Tibial artery (tissue), 4 donors: ENCODE results near the gene TMPO.
"Not testable (repeated sequence)": the region's sequence is repeated elsewhere in the genome, so short reads cannot be mapped to it uniquely, and the experiment has no call there.

Source experiments
- DNase-seq, 2 donors: peaks; one replicate each; pipeline ENCODE4 v3.0.0-alpha.2; 2019
- H3K27ac ChIP-seq, 2 donors: fragments of 200-600 bp; sonication (generic) in 1 of 2; 1 replicate in 1 of 2; 2 replicates in 1 of 2; pipeline ENCODE4 v1.5.1; 2018 to 2019; ENCODE audit warnings: mild to moderate bottlenecking in 1 of 2
- H3K27me3 ChIP-seq, 2 donors: fragments of 200-600 bp; sonication (generic) in 1 of 2; one replicate each; pipeline versions ENCODE4 v1.5.1 to v1.6.0; 2016 to 2019
- H3K36me3 ChIP-seq, 3 donors: fragments of 200-600 bp; sonication (generic) in 2 of 3; one replicate each; pipeline ENCODE4 v1.5.1; 2016 to 2019; ENCODE audit warnings: mild to moderate bottlenecking in 2 of 3
- H3K4me1 ChIP-seq, 4 donors: fragments of 200-600 bp; sonication (generic) in 2 of 4; 1 replicate in 3 of 4; 2 replicates in 1 of 4; pipeline ENCODE4 v1.5.1; 2016 to 2019
- H3K4me3 ChIP-seq, 2 donors: fragments of 200-600 bp; sonication (generic) in 1 of 2; 1 replicate in 1 of 2; 2 replicates in 1 of 2; pipeline ENCODE4 v1.5.1; 2018 to 2019; ENCODE audit warnings: mild to moderate bottlenecking in 2 of 2
- H3K9me3 ChIP-seq, 3 donors: fragments of 200-600 bp; sonication (generic) in 1 of 3; one replicate each; pipeline ENCODE4 v1.5.1; 2016 to 2019
- intact Hi-C: fragments of 100-400 bp; cut with DNase I; formaldehyde crosslinking; loops from one replicate; pipeline ENCODE4 v1.15.0; 2023; ENCODE audit warnings: low total_unique reads
- TF ChIP-seq, protein P1 (sequence below), 2 experiments: fragments of 200-600 bp in 1 of 2; fragments of 450-650 bp in 1 of 2; IDR thresholded peaks; one replicate each; pipeline ENCODE4 v1.5.1; 2017 to 2019; ENCODE audit warnings: antibody characterized with exemption in 2 of 2, mild to moderate bottlenecking in 1 of 2, moderate library complexity in 1 of 2

The TMPO gene

DNA sequence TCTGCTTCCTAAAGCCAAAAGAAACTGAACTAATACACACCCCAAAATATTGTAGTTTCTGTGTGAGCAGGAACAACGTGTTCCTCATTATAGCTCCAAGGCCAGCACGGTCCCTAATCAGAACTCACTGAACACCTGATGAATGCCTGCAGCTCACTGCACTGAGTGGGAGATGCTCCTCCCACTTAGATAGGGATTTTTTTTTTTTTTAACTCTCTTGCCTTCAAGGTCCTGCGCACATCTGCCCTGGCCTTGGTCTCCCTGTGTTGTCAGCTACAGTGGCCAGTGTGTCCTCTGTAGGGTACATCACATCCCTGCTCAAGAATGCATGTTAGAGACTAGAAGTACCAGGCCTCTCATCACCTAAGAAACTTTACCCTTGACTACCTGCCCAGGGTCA is 44.3 kb upstream of the TMPO start:
- TF ChIP-seq, protein P1, sequence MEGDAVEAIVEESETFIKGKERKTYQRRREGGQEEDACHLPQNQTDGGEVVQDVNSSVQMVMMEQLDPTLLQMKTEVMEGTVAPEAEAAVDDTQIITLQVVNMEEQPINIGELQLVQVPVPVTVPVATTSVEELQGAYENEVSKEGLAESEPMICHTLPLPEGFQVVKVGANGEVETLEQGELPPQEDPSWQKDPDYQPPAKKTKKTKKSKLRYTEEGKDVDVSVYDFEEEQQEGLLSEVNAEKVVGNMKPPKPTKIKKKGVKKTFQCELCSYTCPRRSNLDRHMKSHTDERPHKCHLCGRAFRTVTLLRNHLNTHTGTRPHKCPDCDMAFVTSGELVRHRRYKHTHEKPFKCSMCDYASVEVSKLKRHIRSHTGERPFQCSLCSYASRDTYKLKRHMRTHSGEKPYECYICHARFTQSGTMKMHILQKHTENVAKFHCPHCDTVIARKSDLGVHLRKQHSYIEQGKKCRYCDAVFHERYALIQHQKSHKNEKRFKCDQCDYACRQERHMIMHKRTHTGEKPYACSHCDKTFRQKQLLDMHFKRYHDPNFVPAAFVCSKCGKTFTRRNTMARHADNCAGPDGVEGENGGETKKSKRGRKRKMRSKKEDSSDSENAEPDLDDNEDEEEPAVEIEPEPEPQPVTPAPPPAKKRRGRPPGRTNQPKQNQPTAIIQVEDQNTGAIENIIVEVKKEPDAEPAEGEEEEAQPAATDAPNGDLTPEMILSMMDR (IDR thresholded peaks at IDR 0.05) = no peak
- Histone ChIP-seq H3K36me3 (no peaks in the 10 kb centered on the region), H3K4me3 (no peak overlapping the region), H3K27ac (no peak overlapping the region), H3K4me1 (peaks cover 0 to 11% (median 4%) of the 10 kb centered on the region in 4 donors), H3K27me3 (no peaks in the 10 kb centered on the region), H3K9me3 (no peaks in the 10 kb centered on the region)
- intact Hi-C loops = no loop called here
- DNase-seq = no peak

DNA sequence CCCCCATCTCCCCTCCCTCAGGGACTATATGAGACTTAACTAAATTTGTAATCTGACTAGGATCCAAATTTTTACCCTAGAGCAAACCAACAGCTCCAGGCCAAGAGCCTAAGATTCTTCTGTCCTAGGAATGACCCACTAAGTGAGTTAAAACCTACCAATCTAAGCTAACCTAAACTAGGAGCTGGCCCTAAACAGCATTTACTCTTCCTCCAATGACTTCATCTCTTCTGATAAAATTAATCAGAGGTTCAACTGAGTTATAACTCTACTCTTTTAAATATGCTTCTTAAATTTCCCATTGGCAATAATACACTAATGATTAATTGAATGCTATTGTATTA is 39.9 kb upstream of the TMPO start:
- TF ChIP-seq, protein P1 (IDR thresholded peaks at IDR 0.05) = no peak
- DNase-seq = no peak
- no peaks in the 10 kb centered on the region for H3K9me3 ChIP-seq
- H3K4me3 ChIP-seq = no peak overlapping the region
- no peaks in the 10 kb centered on the region for H3K27me3 ChIP-seq
- H3K27ac ChIP-seq = peak overlapping the region; percentile 45 to 67
- H3K4me1 ChIP-seq = peaks cover 0 to 11% (median 4%) of the 10 kb centered on the region in 4 donors
- intact Hi-C loops = no loop called here
- H3K36me3 ChIP-seq = no peaks in the 10 kb centered on the region

DNA sequence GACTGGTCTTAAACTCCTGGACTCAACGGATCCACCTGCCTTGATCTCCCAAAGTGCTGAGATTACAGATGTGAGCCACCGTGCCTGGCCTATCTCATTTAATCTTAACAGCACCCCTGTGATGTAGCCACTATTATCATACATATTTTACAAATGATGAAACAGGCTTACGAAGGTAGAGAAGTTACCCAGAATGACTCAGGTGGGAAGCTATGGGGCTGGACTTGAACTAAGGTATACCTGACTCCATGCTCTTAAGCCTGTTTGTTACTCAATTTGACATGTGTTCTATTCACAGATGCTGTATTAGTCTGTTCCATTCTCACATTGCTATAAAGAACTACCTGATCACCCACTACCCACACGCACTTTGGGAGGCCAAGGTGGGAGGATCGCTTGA is 36.8 kb upstream of the TMPO start:
- Histone ChIP-seq H3K4me3 (no peak overlapping the region), H3K4me1 (peaks cover 0 to 11% (median 4%) of the 10 kb centered on the region in 4 donors), H3K27me3 (no peaks in the 10 kb centered on the region), H3K36me3 (no peaks in the 10 kb centered on the region), H3K27ac (no peak overlapping the region), H3K9me3 (no peaks in the 10 kb centered on the region)
- TF ChIP-seq, protein P1 (IDR thresholded peaks at IDR 0.05) = no peak
- intact Hi-C loops = no loop called here
- no peak for DNase-seq

DNA sequence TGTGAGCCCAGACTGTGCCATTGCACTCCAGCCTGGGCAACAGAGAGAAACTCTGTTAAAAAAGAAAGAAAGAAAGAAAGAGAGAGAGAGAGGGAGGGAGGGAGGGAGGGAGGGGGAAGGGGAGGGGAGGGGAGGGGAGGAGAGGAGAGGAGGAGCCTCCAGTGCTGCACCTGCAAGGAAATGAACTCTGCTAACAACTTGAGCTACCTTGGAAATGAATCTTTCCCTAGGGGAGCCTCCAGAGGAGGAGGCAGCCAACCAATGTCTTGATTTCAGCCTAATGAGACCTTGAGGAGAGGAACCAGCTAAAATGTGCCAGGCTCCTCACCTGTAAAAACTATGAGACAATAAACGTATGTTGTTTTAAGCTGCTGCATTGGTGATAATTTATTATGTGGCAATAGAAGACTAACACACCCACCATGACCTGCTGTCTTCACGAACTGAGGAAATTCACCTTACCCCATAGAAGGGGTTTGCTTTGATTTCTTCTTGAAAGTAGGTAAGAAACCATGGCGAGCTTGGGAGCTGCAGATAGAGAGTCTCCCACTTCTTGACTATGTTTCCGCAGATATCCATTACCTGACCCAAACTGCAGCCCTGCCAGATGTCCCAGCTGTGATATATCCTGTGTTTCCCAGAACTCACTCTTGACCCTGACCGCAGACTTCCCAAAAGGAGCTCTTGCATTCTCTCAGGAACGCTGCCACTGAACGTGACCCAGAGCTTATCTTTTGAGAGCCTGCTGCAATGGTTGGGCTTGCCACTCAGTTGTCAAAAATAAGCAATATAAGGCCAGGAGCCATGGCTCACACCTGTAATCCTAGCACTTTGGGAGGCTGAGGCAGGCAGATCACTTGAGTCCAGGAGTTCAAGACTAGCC is 31.5 kb upstream of the TMPO start:
- Histone ChIP-seq H3K36me3 (no peaks in the 10 kb centered on the region), H3K4me1 (no peaks in the 10 kb centered on the region), H3K27me3 (no peaks in the 10 kb centered on the region), H3K4me3 (no peak overlapping the region), H3K9me3 (no peaks in the 10 kb centered on the region), H3K27ac (no peak overlapping the region)
- TF ChIP-seq, protein P1 (IDR thresholded peaks at IDR 0.05) = no peak
- intact Hi-C loops = no loop called here
- DNase-seq = no peak

DNA sequence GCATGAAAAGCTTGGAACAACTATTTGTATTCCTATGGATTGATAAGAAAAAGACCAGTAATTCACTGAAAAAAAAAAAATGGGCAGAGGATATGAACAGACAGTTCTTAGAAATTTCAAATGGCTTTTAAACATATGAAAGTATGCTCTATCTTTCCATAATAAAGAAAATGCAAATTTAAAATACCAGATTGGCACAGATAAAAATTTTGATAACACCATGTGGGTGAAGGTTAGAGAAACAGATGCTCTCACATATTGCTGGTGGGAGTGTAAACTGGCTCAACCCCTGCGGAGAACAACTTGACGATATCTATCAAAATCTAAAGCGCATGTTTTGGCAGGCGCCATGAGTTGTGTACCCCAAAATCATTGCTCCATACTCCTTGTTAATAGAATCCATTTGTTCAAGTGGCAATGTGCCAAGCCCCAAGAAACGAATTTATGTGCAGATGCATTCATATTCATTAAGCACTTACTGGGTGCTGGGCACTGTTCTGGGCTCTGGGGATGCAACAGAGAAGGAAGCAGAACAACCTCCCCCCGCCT is 29.5 kb upstream of the TMPO start:
- Histone ChIP-seq H3K9me3 (no peaks in the 10 kb centered on the region), H3K4me1 (peaks cover 0 to 4% (median 0%) of the 10 kb centered on the region in 4 donors), H3K27me3 (no peaks in the 10 kb centered on the region), H3K27ac (no peak overlapping the region), H3K36me3 (no peaks in the 10 kb centered on the region), H3K4me3 (no peak overlapping the region)
- intact Hi-C loops = no loop called here
- TF ChIP-seq, protein P1 (IDR thresholded peaks at IDR 0.05) = no peak
- DNase-seq = no peak

DNA sequence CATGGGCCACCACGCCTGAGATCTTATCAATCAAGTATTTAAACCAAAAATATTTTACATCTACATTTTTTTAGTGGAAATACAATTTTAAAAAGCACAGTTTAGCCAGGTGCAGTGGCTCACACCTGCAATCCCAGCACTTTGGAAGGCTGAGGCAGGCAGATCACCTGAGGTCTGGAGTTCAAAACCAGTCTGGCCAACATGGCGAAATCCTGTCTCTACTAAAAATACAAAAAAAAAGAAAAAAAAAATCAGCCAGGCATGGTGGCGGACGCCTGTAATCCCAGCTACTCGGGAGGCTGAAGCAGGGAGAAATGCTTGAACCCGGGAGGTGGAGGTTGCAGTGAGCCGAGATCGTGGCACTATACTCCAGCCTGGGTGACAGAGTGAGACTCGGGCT is 27.0 kb upstream of the TMPO start:
- intact Hi-C loops = not testable (repeated sequence)

More for the DNA sequence above, 27.0 kb upstream of the TMPO start:
- not testable (repeated sequence) for H3K4me3 ChIP-seq, DNase-seq, H3K36me3 ChIP-seq, H3K9me3 ChIP-seq, H3K4me1 ChIP-seq, H3K27ac ChIP-seq, H3K27me3 ChIP-seq
